HEK293T (cell line): Measurements from ENCODE around the gene TMEM17.

ENCODE experiments used
- ARNT ChIP-seq: fragments of 450-650 bp; IDR thresholded peaks from 2 replicates; pipeline ENCODE4 v1.6.1; 2017; ENCODE audit warnings: mild to moderate bottlenecking
- BHLHE40 ChIP-seq: fragments of 450-650 bp; IDR thresholded peaks from 2 replicates; pipeline ENCODE4 v1.6.1; 2016; ENCODE audit warnings: mild to moderate bottlenecking, moderate library complexity, borderline replicate concordance
- ELF4 ChIP-seq: fragments of 450-650 bp; IDR thresholded peaks from 2 replicates; pipeline ENCODE4 v1.6.1; 2017; ENCODE audit warnings: antibody characterized with exemption
- FOXK2 ChIP-seq: fragments of 450-650 bp; IDR thresholded peaks from 2 replicates; pipeline ENCODE4 v1.6.1; 2016; ENCODE audit warnings: mild to moderate bottlenecking
- FOXM1 ChIP-seq: fragments of 450-650 bp; IDR thresholded peaks from 2 replicates; pipeline ENCODE4 v1.6.1; 2017; ENCODE audit warnings: mild to moderate bottlenecking, borderline replicate concordance
- HDGF ChIP-seq: fragments of 450-650 bp; IDR thresholded peaks from 2 replicates; pipeline ENCODE4 v1.6.1; 2017; ENCODE audit warnings: antibody characterized with exemption, borderline replicate concordance
- LEF1 ChIP-seq: fragments of 450-650 bp; IDR thresholded peaks from 2 replicates; pipeline ENCODE4 v1.6.1; 2017; ENCODE audit warnings: mild to moderate bottlenecking, borderline replicate concordance
- NFRKB ChIP-seq: fragments of 450-650 bp; IDR thresholded peaks from 2 replicates; pipeline ENCODE4 v1.6.1; 2016; ENCODE audit warnings: mild to moderate bottlenecking, moderate library complexity
- PKNOX1 ChIP-seq: fragments of 450-650 bp; IDR thresholded peaks from 2 replicates; pipeline ENCODE4 v1.6.1; 2016
- SP1 ChIP-seq: fragments of 450-650 bp; IDR thresholded peaks from 2 replicates; pipeline ENCODE4 v1.6.1; 2017
- SUZ12 ChIP-seq: fragments of 450-650 bp; IDR thresholded peaks from 2 replicates; pipeline ENCODE4 v1.6.1; 2016; ENCODE audit warnings: mild to moderate bottlenecking
- ZNF384 ChIP-seq: fragments of 450-650 bp; IDR thresholded peaks from 2 replicates; pipeline ENCODE4 v1.6.1; 2016

- TF ChIP-seq LEF1 (no peak), ELF4 (no peak), SUZ12 (no peak), FOXM1 (no peak), PKNOX1 (no peak), NFRKB (no peak), SP1 (no peak), BHLHE40 (no peak), ZNF384 (no peak), ARNT (no peak), HDGF (no peak), FOXK2 (no peak)
Observed at GRCh38 chr2:62450716-62451191, 55.2 kb downstream of the TMEM17 start.
